Thoracic aorta (tissue), 2 donors: ENCODE results near the gene TRIO. TPM values are rescaled to one million over a fixed set of nuclear protein-coding genes. Genes with fewer than 3 reads are reported as not detected.

ENCODE experiments used
- ATAC-seq: fragments of 150-250 bp; one replicate; pipeline ENCODE4 v1.8.0; 2017; ENCODE audit warnings: low read depth; ENCODE audit not compliant: insufficient number of reproducible peaks, low FRiP score
- DNase-seq: peaks from one replicate; pipeline ENCODE4 v3.0.0-alpha.2; 2020; ENCODE audit warnings: low spot score
- H3K27ac ChIP-seq, 2 donors: fragments of 200-600 bp; sonication (generic); 1 replicate in 1 of 2; 2 replicates in 1 of 2; pipeline ENCODE4 v1.5.1; 2016; ENCODE audit warnings: mild to moderate bottlenecking in 2 of 2, moderate library complexity in 2 of 2
- H3K27me3 ChIP-seq: fragments of 200-600 bp; sonication (generic); replicated peaks from 2 replicates; pipeline ENCODE4 v1.6.0; 2016; ENCODE audit warnings: mild to moderate bottlenecking; ENCODE audit not compliant: insufficient read depth
- H3K36me3 ChIP-seq: fragments of 200-600 bp; sonication (generic); one replicate; pipeline ENCODE4 v1.5.1; 2016
- H3K4me1 ChIP-seq, 2 donors: fragments of 200-600 bp; sonication (generic); 1 replicate in 1 of 2; 2 replicates in 1 of 2; pipeline versions ENCODE4 v1.5.1 to v1.6.0; 2016; ENCODE audit warnings: low read depth in 2 of 2, mild to moderate bottlenecking in 1 of 2; ENCODE audit not compliant: control insufficient read depth in 1 of 2
- H3K4me3 ChIP-seq: fragments of 200-600 bp; sonication (generic); 2 replicates; pipeline ENCODE4 v1.5.1; 2016; ENCODE audit warnings: mild to moderate bottlenecking
- H3K9me3 ChIP-seq: fragments of 200-600 bp; sonication (generic); 2 replicates; pipeline ENCODE4 v1.5.1; 2016
- CTCF ChIP-seq: fragments of 200-600 bp; sonication (generic); IDR thresholded peaks from one replicate; pipeline ENCODE4 v1.5.1; 2019; ENCODE audit warnings: antibody characterized with exemption
- total RNA-seq, 2 donors: library from RNA; depleted of rRNA; stranded (reverse); fragments of >200 nt; gene quantifications; one replicate each; pipeline versions ENCODE4 v1.1.0 to v1.2.3, GENCODE V29; 2016

TRIO gene
- total RNA-seq, 2 donors from 2014 or later: 219 to 300 TPM

- no peak overlapping the region for H3K4me3 ChIP-seq
- H3K4me1 ChIP-seq: peaks cover 0 to 7% of the 10 kb centered on the region in 2 donors
- DNase-seq (no peak), ATAC-seq (no peak)
- H3K36me3 ChIP-seq: no peaks in the 10 kb centered on the region
- no peak for TF ChIP-seq CTCF
- H3K9me3 ChIP-seq: no peaks in the 10 kb centered on the region
- H3K27me3 ChIP-seq: no peaks in the 10 kb centered on the region
- no peak overlapping the region for H3K27ac ChIP-seq
Measured at GRCh38 chr5:14109771-14110170, 33.4 kb upstream of the TRIO start.

- DNase-seq (no peak), ATAC-seq (no peak)
- no peaks in the 10 kb centered on the region for H3K27me3 ChIP-seq
- no peak overlapping the region for H3K4me3 ChIP-seq
- H3K36me3 ChIP-seq: no peaks in the 10 kb centered on the region
- no peak overlapping the region for H3K27ac ChIP-seq
- H3K9me3 ChIP-seq: no peaks in the 10 kb centered on the region
- peaks cover 0 to 7% of the 10 kb centered on the region in 2 donors for H3K4me1 ChIP-seq
- TF ChIP-seq CTCF: no peak
Measured at GRCh38 chr5:14110196-14110595, 32.9 kb upstream of the TRIO start.

- H3K27me3 ChIP-seq: no peaks in the 10 kb centered on the region
- DNase-seq (no peak), ATAC-seq (no peak)
- no peak for TF ChIP-seq CTCF
- no peak overlapping the region for H3K4me3 ChIP-seq
- no peak overlapping the region for H3K27ac ChIP-seq
- no peaks in the 10 kb centered on the region for H3K36me3 ChIP-seq
- peaks cover 0 to 3% of the 10 kb centered on the region in 2 donors for H3K4me1 ChIP-seq
- no peaks in the 10 kb centered on the region for H3K9me3 ChIP-seq
Measured at GRCh38 chr5:14110680-14111079, 32.5 kb upstream of the TRIO start.

GRCh38 chr5:14112998-14113652, 30.0 kb upstream of the TRIO start:
- Histone ChIP-seq H3K27ac (no peak overlapping the region), H3K4me1 (no peaks in the 10 kb centered on the region), H3K4me3 (no peak overlapping the region), H3K27me3 (no peaks in the 10 kb centered on the region), H3K9me3 (no peaks in the 10 kb centered on the region), H3K36me3 (no peaks in the 10 kb centered on the region)
- ATAC-seq: no peak
- no peak for TF ChIP-seq CTCF
- no peak for DNase-seq

GRCh38 chr5:14114615-14115251, 28.4 kb upstream of the TRIO start:
- H3K27me3 ChIP-seq: no peaks in the 10 kb centered on the region
- no peak overlapping the region for H3K4me3 ChIP-seq
- ATAC-seq (no peak), DNase-seq (no peak)
- H3K4me1 ChIP-seq: no peaks in the 10 kb centered on the region
- no peaks in the 10 kb centered on the region for H3K36me3 ChIP-seq
- TF ChIP-seq CTCF: no peak
- no peak overlapping the region for H3K27ac ChIP-seq
- no peaks in the 10 kb centered on the region for H3K9me3 ChIP-seq
